NCI-H2029 (cell line): ENCODE data around the gene ALPL.

Source experiments
- DNase-seq: peaks from one replicate; lab custom pipeline; 2025; lab: John Stamatoyannopoulos, UW

ALPL gene

GRCh38 chr1:21576031-21576797 is 67.0 kb downstream of the ALPL start:
- no peak for DNase-seq

- no peak for DNase-seq
These were observed 67.6 kb downstream of the ALPL start for GRCh38 chr1:21576798-21577187.

DNA sequence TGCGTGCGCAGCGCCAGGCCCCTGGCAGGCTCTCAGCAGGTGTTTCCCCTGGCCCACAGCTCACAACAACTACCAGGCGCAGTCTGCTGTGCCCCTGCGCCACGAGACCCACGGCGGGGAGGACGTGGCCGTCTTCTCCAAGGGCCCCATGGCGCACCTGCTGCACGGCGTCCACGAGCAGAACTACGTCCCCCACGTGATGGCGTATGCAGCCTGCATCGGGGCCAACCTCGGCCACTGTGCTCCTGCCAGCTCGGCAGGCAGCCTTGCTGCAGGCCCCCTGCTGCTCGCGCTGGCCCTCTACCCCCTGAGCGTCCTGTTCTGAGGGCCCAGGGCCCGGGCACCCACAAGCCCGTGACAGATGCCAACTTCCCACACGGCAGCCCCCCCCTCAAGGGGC is 68.1 kb downstream of the ALPL start:
- no peak for DNase-seq

GRCh38 chr1:21577933-21578332 is 68.7 kb downstream of the ALPL start:
- DNase-seq = no peak

GRCh38 chr1:21579791-21580190 is 70.6 kb downstream of the ALPL start:
- DNase-seq = peak; percentile 65

GRCh38 chr1:21584096-21584495 is 74.9 kb downstream of the ALPL start:
- no peak for DNase-seq

DNA sequence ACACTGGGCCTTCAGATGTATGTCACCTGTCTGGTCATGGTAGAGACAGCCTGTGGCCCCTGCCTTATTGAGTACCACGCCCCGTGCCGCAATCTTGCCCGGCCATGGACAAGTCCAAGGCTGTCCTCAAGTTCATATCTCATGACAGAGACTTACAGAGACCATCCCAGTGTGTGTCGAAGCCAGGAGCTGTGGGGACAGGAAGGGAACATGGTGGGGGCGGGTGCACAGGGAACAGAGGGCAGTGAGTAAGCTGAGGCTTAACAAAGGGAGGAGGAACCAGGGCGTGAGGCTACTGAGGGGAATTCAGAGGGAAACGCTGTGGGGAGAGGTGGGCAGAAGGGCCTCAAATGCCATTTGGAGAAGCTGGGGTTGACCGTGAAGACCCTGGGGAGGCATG is 75.8 kb downstream of the ALPL start:
- DNase-seq = no peak

- no peak for DNase-seq
These were observed 77.0 kb downstream of the ALPL start for GRCh38 chr1:21586222-21586621.

GRCh38 chr1:21586846-21587601 is 77.8 kb downstream of the ALPL start:
- DNase-seq = no peak

GRCh38 chr1:21587602-21587953 is 78.4 kb downstream of the ALPL start:
- DNase-seq = no peak

GRCh38 chr1:21589618-21590017 is 80.4 kb downstream of the ALPL start:
- no peak for DNase-seq

GRCh38 chr1:21590126-21590880 is 81.1 kb downstream of the ALPL start:
- no peak for DNase-seq

DNA sequence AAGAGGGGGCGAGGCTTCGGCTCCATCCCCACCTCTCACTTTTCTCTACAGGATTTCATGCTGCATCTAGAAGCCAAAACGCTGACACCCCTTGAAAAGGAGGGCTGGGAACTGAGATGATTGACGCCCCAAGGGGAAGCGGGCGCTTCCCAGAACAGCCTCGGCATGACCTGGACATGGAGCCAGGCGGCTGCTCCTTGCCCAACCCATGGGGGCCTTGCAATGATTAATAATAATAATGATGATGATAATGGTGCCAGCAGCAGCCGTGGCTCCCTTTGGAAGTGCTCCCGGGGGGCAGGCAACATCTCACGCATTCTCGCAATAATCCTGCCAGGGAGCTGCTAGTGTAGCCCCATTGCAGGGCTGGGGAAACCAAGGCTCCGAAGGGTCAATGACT is 81.7 kb downstream of the ALPL start:
- DNase-seq = no peak

GRCh38 chr1:21592086-21592865 is 83.1 kb downstream of the ALPL start:
- DNase-seq = no peak

- no peak for DNase-seq
These were observed 84.0 kb downstream of the ALPL start for GRCh38 chr1:21593231-21593630.

DNA sequence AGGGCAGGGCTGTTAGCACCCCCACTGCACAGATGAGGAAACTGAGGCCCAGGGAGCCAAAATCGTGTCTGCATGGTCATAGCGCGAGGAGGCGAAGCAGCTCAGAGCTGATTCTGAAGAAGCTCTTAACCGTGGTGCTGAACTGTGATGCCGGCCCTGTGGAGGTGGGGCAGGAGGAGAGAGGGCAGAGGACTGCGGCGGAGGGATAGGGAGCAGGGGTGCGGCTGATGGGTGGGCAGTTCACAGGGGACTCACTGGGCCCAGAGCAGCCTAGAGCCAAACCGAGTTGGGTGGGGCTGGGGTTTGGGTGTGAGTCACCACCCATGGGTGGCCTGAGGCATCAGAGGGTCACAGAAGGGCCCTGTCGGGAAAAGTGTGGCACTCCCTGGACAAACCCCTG is 85.3 kb downstream of the ALPL start:
- DNase-seq = no peak

- DNase-seq = peak; percentile 12
These were observed 86.0 kb downstream of the ALPL start for GRCh38 chr1:21594935-21595897.

GRCh38 chr1:21596174-21596573 is 87.0 kb downstream of the ALPL start:
- no peak for DNase-seq

- DNase-seq = no peak
These were observed 87.4 kb downstream of the ALPL start for GRCh38 chr1:21596628-21597027.

- no peak for DNase-seq
These were observed 88.5 kb downstream of the ALPL start for GRCh38 chr1:21597753-21598152.

- DNase-seq = no peak
These were observed 89.2 kb downstream of the ALPL start for GRCh38 chr1:21598417-21598816.
